Activated T-cell treated with anti-CD3 and anti-CD28 coated beads, Interleukin-2, amount 50 U/mL, for 24 hours (primary cell): ENCODE data around the gene ITIH5.
"Not testable (repeated sequence)": the region's sequence is repeated elsewhere in the genome, so short reads cannot be mapped to it uniquely, and the experiment has no call there.

ENCODE experiments used
- DNase-seq: peaks from one replicate; pipeline ENCODE4 v3.0.0-alpha.2; 2020
- H3K27ac Mint-ChIP-seq: 2 replicates; pipeline ENCODE4 v1.8.0; 2020; ENCODE audit warnings: mild to moderate bottlenecking, mixed read lengths
- H3K27me3 Mint-ChIP-seq: 2 replicates; pipeline ENCODE4 v1.8.0; 2020; ENCODE audit warnings: mixed read lengths
- H3K36me3 Mint-ChIP-seq: 2 replicates; pipeline ENCODE4 v1.8.0; 2020; ENCODE audit warnings: low read depth, mixed read lengths
- H3K4me1 Mint-ChIP-seq: 2 replicates; pipeline ENCODE4 v1.8.0; 2020; ENCODE audit warnings: low read depth, mixed read lengths
- H3K4me3 Mint-ChIP-seq: 2 replicates; pipeline ENCODE4 v1.8.0; 2020; ENCODE audit warnings: mild to moderate bottlenecking, moderate library complexity, mixed read lengths
- H3K9me3 Mint-ChIP-seq: 2 replicates; pipeline ENCODE4 v1.8.0; 2020; ENCODE audit warnings: mixed read lengths

Gene ITIH5

DNA sequence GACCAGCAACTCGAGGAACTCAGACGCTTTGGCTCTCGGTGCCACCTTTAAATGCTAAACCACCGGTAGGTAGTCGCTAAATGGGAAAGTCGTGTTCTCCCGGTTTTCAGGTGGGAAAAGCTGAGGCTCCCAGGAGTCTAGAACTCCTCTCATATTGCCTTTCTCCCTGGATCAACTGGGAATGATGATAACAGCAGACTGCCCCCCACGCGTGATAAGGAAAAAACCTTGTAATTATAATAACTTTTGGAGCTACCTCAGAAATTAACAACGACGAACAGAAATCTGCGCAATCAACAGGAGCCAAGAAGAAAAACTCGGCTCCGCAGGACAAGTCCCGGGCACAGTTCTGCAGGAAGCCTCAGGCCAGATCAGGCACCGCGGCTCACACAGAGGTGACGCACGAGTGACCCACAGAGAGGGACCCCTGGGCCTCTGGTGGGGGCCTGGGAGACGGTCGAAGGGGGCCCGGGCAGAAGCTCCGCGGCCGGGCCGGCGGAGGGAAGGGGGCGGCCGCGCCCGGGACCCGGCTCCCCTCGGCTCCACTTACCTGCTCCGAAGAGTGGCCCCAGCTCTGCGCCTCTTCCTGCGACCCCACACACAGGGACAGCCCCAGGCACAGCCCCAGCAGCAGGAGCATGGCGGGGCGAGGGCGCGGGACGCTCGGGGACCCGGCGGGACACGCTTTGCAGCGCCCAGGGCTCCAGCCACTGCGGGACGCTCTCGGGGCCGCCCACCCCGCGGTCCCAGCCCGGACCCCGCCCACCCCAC lies at the start of gene ITIH5:
TSS of gene ITIH5 (minus strand) at position 714 of the 771 bp plus-strand sequence. CDS start at position 640, 74 bp downstream.
- no peaks in the 10 kb centered on the region for H3K36me3 Mint-ChIP-seq
- peak within 1 kb of the TSS; percentile 66 for H3K4me3 Mint-ChIP-seq
- H3K4me1 Mint-ChIP-seq, result peaks cover 13% of the 10 kb centered on the region
- DNase-seq, result peak; percentile 36
- H3K9me3 Mint-ChIP-seq, result no peaks in the 10 kb centered on the region
- peaks cover 75% of the 10 kb centered on the region for H3K27me3 Mint-ChIP-seq
- no peak within 1 kb of the TSS for H3K27ac Mint-ChIP-seq

DNA sequence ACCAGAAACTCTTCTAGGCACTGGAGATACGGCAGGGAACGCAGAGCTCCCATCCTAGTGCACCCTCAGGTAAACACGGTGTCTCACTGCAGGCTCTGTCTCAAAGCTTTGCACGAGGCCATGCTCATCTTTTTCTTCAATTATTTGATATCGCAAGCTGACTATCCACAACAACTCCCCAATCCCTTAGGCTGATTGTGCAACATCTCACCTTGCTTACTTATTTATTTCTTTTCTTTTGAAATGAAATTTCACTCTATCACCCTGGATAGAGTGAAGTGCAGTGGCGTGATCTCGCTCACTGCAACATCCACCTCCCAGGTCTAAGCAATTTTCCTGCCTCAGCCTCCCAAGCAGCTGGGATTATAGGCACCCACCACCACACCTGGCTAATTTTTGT lies 48.7 kb upstream of the ITIH5 start:
- Mint-ChIP-seq H3K27me3 (peaks cover 28% of the 10 kb centered on the region), H3K36me3 (no peaks in the 10 kb centered on the region), H3K27ac (no peak overlapping the region), H3K4me1 (no peaks in the 10 kb centered on the region), H3K9me3 (no peaks in the 10 kb centered on the region), H3K4me3 (no peak overlapping the region)
- DNase-seq, result no peak

DNA sequence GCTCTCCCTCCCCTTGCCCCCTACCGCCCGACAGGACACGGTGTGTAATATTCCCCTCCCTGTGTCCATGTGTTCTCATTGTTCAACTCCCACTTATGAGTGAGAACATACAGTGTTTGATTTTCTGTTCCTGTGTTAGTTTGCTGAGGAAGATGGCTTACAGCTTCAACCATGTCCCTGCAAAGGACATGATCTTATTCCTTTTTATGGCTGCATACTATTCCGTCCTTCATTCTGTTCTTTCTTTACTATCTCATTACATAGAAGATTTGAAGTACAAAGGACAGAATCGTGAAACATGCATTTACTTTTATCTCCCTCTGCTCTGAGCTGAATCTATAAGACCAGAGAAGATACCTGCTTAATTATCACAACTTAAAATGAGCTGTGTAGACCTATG lies 44.3 kb upstream of the ITIH5 start:
- not testable (repeated sequence) for H3K9me3 Mint-ChIP-seq, H3K27ac Mint-ChIP-seq, DNase-seq, H3K4me1 Mint-ChIP-seq, H3K36me3 Mint-ChIP-seq, H3K4me3 Mint-ChIP-seq
- H3K27me3 Mint-ChIP-seq, result peaks cover 26% of the 10 kb centered on the region

DNA sequence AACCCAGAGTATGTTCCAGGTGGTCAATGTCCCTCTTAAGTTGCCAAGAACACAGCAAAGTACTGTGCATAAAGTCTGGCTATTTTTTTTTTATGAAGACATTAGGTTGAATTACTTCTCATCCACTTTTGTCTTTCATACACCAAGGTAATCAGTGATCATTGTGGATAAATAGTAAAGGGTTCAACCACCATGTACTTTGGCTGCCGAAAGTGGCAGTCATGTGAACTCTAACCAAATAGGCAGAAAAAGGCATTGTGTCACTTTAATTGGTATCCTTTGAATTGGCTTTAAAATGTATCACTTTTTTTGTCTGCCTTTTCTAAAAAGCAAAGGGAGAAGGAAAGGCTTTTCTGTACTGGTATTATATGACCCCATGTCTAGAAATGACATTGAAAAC lies 43.7 kb upstream of the ITIH5 start:
- H3K4me1 Mint-ChIP-seq, result no peaks in the 10 kb centered on the region
- no peak overlapping the region for H3K27ac Mint-ChIP-seq
- DNase-seq, result no peak
- H3K4me3 Mint-ChIP-seq, result no peak overlapping the region
- H3K9me3 Mint-ChIP-seq, result no peaks in the 10 kb centered on the region
- peaks cover 28% of the 10 kb centered on the region for H3K27me3 Mint-ChIP-seq
- no peaks in the 10 kb centered on the region for H3K36me3 Mint-ChIP-seq

DNA sequence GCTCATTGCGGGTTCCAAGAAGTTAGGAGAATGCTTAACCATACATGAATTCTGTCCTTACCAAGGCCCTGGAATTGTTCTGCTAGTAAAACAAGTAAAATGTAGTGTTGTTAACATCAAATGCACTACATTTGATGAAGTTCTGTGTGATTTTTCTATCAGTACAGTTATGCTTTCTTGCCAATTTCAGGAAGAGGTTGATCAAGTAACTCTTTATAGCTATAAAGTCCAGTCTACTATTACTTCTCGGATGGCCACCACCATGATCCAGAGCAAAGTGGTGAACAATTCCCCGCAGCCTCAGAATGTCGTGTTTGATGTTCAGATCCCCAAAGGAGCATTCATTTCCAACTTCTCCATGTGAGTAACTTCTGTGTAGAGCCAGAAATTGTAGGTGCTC lies 42.1 kb upstream of the ITIH5 start:
- H3K36me3 Mint-ChIP-seq, result no peaks in the 10 kb centered on the region
- no peaks in the 10 kb centered on the region for H3K9me3 Mint-ChIP-seq
- DNase-seq, result no peak
- H3K4me1 Mint-ChIP-seq, result no peaks in the 10 kb centered on the region
- peaks cover 37% of the 10 kb centered on the region for H3K27me3 Mint-ChIP-seq
- no peak overlapping the region for H3K27ac Mint-ChIP-seq
- H3K4me3 Mint-ChIP-seq, result no peak overlapping the region

DNA sequence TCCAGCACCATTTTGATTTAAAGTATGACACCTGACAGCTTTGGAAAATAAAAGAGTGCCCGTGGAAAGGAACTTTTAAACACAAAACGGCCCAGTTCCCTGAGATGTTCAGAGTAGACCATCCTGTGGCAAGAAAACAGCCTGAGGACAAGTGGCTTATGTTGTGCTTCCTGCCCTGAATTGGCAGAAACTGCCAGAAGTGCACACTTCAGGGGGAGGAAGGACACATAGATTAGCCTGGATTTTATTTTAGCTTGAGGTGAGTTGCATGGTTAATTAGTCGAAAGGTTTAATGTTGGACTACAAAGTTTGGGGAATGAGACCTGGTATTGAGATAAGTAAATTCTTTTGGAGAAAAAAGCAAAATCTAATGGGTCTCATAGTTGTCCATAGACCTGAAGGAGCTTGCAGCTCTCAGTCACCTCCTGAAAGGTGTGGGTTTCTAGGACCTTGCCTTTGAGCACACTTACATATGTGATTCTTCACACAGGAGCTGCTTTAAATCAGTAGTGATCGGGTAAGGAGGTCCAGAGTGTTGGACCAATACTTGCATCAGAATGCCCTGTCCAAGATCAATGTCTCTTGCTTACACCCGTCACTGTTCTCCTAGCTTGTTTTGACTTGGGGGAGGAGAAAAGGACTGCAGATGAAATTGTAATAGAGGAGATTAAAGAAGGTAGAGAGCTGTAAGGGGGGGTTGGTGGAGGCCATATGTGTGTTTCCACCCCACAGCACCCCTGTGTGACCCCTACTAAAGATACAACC lies 41.3 kb upstream of the ITIH5 start:
- H3K27me3 Mint-ChIP-seq, result peaks cover 45% of the 10 kb centered on the region
- H3K27ac Mint-ChIP-seq, result no peak overlapping the region
- H3K9me3 Mint-ChIP-seq, result no peaks in the 10 kb centered on the region
- H3K36me3 Mint-ChIP-seq, result no peaks in the 10 kb centered on the region
- no peak overlapping the region for H3K4me3 Mint-ChIP-seq
- no peaks in the 10 kb centered on the region for H3K4me1 Mint-ChIP-seq
- DNase-seq, result no peak

DNA sequence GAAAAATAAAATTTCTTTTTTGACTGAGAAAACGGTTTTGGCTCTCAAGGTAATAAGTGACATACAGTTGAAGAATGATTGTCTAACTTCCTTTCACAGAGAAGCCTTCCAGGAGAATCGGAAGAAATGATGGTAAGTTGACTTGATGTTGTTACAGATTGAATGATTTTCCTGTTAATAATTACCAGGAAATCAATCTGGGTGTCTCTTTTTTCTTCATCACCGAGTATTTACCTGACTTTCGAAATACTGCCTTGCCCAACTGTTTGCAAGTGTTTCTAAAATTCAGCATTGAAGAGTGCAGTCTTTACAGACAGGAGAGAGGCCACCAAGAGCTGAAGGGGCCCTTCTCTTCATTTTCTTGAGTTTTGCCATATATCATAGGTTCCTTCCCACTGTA lies 40.3 kb upstream of the ITIH5 start:
- H3K4me3 Mint-ChIP-seq, result no peak overlapping the region
- H3K9me3 Mint-ChIP-seq, result no peaks in the 10 kb centered on the region
- H3K27me3 Mint-ChIP-seq, result peaks cover 50% of the 10 kb centered on the region
- H3K36me3 Mint-ChIP-seq, result no peaks in the 10 kb centered on the region
- no peak for DNase-seq
- no peak overlapping the region for H3K27ac Mint-ChIP-seq
- H3K4me1 Mint-ChIP-seq, result no peaks in the 10 kb centered on the region

DNA sequence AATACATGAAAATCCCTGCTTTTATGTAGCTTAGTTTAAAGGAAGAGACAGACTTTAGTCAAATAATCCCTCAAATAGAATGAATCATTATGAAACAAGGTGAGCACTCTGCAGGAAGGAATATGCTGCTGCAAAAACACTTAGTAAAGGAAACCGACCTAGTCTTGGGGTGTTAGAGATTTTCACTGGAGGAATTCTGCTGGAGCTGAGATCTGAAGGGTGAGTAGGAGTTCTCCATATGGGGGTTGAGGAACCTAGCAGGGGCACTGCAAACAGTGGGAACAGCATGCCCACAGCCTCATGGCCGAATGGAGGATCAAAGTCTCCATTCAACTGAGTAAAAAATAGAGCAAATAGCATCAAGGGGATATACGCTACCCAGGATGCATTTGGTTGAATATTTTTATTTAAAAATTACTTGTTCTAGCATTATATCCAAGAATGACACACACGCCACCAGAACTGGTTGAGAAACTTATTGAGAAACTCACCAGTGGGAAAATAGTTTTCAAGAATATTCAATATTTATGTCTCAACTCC lies 39.8 kb upstream of the ITIH5 start:
- H3K27me3 Mint-ChIP-seq, result peaks cover 49% of the 10 kb centered on the region
- H3K36me3 Mint-ChIP-seq, result no peaks in the 10 kb centered on the region
- DNase-seq, result no peak
- H3K27ac Mint-ChIP-seq, result no peak overlapping the region
- H3K9me3 Mint-ChIP-seq, result no peaks in the 10 kb centered on the region
- H3K4me3 Mint-ChIP-seq, result no peak overlapping the region
- H3K4me1 Mint-ChIP-seq, result no peaks in the 10 kb centered on the region

DNA sequence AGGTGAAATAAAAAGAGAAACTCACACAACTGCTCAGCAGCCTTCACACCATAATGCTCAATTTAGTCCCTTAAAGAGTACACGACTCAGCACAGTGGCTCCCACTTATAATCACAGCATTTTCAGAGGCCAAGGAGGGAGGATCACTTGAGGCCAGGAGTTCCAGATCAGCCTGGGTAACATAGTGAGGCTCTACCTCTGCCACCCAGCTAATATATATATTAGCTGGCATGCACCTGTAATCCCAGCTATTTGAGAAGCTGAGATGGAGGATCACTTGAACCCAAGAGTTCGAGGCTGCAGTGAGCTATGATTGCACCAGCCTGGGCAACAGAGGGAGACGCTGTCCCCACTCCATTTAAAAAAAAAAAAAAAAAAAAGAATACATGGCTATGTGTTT lies 38.6 kb upstream of the ITIH5 start:
- H3K27ac Mint-ChIP-seq, result no peak overlapping the region
- H3K9me3 Mint-ChIP-seq, result no peaks in the 10 kb centered on the region
- H3K4me1 Mint-ChIP-seq, result no peaks in the 10 kb centered on the region
- no peaks in the 10 kb centered on the region for H3K36me3 Mint-ChIP-seq
- DNase-seq, result no peak
- peaks cover 50% of the 10 kb centered on the region for H3K27me3 Mint-ChIP-seq
- H3K4me3 Mint-ChIP-seq, result no peak overlapping the region

DNA sequence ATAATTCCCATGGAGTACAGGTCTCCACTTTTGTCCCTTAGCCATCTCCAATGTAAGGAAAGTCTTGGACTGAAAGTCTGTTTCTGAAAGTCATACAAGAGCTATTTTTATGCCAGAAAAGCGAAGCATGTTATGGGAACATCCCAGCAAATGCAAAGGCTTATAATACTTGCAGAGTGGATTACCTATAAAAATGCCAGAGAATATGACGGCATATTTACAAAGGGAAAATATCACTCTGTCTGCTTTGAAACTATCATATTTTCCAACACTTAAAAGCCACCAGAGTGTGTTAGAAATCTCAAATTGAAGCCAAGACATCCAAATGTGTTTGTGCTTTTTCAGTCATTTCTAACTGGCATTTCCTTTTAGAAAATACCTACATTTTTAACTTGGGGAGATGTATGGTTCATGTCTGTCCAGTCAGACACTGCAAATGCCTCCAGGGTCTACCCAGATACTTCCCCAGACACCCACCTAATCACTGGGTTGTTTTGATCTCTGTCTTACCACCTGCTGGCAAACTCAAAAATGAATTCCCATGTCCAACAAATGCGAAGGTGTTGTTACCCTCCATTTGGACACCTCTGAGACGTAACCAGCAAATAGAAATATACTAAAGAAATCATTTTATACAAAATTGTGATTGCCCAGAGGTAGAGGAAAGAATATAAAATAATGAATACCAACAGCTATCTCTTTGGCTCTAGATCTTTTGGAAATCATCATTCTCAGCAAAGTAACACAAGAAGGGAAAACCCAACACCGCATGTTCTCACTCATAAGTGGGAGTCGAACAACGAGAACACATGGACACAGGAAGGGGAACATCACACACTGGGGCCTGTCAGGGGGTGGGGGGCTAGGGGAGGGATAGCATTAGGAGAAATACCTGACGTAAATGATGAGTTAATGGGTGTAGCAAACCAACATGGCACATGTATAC lies 37.6 kb upstream of the ITIH5 start:
- Mint-ChIP-seq H3K27me3 (peaks cover 52% of the 10 kb centered on the region), H3K36me3 (no peaks in the 10 kb centered on the region), H3K4me1 (no peaks in the 10 kb centered on the region), H3K4me3 (no peak overlapping the region), H3K9me3 (no peaks in the 10 kb centered on the region), H3K27ac (no peak overlapping the region)
- no peak for DNase-seq

DNA sequence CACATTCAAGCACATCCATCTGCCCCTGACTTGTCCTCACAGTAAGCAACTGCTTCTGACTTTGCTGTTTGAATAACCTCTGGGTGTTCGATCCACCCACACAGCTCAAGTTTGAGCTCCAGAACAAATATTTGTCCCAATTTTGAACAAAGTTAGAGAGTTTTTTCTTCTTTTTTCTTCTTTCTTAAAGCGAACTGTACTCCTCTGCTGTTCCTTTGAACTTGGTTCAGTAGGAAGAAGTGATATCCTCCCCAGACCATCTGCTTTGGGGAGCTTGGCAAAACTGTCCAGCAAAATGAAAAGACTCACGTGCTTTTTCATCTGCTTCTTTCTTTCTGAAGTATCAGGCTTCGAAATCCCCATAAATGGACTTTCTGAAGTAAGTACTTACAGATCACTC lies 36.4 kb upstream of the ITIH5 start, which contains the start of gene ITIH2:
TSS of gene ITIH2 (plus strand) at position 177 of the 400 bp plus-strand sequence. CDS start at position 296, 119 bp downstream.
- DNase-seq, result no peak
- H3K4me1 Mint-ChIP-seq, result no peaks in the 10 kb centered on the region
- no peaks in the 10 kb centered on the region for H3K36me3 Mint-ChIP-seq
- no peak within 1 kb of the TSS for H3K4me3 Mint-ChIP-seq
- no peaks in the 10 kb centered on the region for H3K9me3 Mint-ChIP-seq
- H3K27me3 Mint-ChIP-seq, result peaks cover 59% of the 10 kb centered on the region
- no peak within 1 kb of the TSS for H3K27ac Mint-ChIP-seq

DNA sequence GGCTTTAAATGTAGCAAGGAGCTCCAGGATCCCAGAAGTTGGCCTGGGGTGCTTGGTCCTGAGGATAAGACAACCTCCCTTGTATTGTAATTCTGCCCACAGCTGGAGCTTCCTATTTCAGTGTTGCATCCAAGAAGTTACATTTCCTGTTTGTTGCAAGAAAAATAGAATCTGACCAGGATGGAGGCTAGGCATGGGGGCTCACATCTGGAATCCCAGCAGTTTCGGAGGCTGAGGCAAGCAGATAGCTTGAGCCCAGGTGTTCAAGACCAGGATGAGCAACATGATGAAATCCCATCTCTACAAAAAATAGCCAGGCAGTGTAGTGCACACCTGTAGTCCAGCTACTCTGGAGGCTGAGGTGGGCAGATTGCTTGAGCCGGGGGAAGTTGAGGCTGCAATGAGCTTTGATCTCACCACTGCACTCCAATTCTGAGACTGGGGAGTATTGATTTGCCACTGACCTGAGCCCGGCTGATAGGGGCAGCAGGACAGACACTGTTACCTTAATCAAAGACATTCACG lies 35.6 kb upstream of the ITIH5 start:
- no peak overlapping the region for H3K4me3 Mint-ChIP-seq
- H3K4me1 Mint-ChIP-seq, result no peaks in the 10 kb centered on the region
- peaks cover 58% of the 10 kb centered on the region for H3K27me3 Mint-ChIP-seq
- no peak for DNase-seq
- no peaks in the 10 kb centered on the region for H3K36me3 Mint-ChIP-seq
- H3K9me3 Mint-ChIP-seq, result no peaks in the 10 kb centered on the region
- no peak overlapping the region for H3K27ac Mint-ChIP-seq

DNA sequence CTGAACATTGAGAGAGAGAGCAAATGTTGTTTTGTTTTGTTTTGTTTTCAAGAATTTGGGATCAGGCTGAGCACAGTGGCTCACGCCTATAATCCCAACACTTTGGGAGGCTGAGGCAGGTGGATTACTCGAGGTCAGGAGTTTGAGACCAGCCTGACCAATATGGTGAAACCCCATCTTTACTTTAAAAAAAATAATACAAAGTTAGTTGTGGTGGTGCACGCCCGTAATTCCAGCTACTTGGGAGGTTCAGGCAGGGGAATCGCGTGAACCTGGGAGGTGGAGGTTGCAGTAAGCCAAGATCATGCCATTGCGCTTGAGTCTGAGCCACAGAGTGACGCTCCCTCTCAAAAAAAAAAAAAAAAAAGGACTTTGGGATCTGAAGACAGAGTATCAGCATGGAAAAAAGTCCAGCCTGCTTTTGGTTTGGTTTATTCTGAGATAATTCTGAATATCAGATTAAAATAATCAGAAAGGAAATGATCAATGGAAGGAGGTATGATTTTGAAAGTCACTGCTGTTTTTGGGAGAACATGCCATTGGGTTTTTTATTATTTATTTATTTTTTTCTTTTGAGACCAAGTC lies 34.5 kb upstream of the ITIH5 start:
- Mint-ChIP-seq H3K4me3 (no peak overlapping the region), H3K27ac (no peak overlapping the region), H3K9me3 (no peaks in the 10 kb centered on the region), H3K36me3 (no peaks in the 10 kb centered on the region), H3K27me3 (peaks cover 54% of the 10 kb centered on the region), H3K4me1 (no peaks in the 10 kb centered on the region)
- no peak for DNase-seq
